G401 (cell line): ENCODE measurements around the gene ZFYVE28. TPM values are rescaled to one million over a fixed set of nuclear protein-coding genes. Genes with fewer than 3 reads are reported as not detected.

Experiments used
- DNase-seq: peaks from one replicate; pipeline ENCODE4 v3.0.0-alpha.2; 2015; ENCODE audit warnings: low spot score
- in situ Hi-C: cut with HindIII; loops from 2 replicates; pipeline ENCODE4 v1.10.0; 2016; ENCODE audit warnings: low sequenced_read_pairs, mixed read lengths
- total RNA-seq: library from RNA; depleted of rRNA; stranded (reverse); fragments of >200 nt; shearing (Covaris generic); gene quantifications from 2 replicates; pipeline ENCODE4 v1.2.3, GENCODE V29; 2014

Gene ZFYVE28
- total RNA-seq, 1 experiment from 2014 or later: 11.4 TPM

- in situ Hi-C loops: loop anchor here (10.0 kb wide), 2 partner anchors 59 to 61 kb away; partner anchors contain the start of genes HAUS3 and POLN
- peak; percentile 47 for DNase-seq
Observed at GRCh38 chr4:2303686-2304320, 114.6 kb downstream of the ZFYVE28 start.

GRCh38 chr4:2303121-2303685, 115.2 kb downstream of the ZFYVE28 start:
- in situ Hi-C loops: loop anchor here (10.0 kb wide), 2 partner anchors 58 to 62 kb away; partner anchors contain the start of genes HAUS3 and POLN
- no peak for DNase-seq

- DNase-seq: no peak
- in situ Hi-C loops: loop anchor here (10.0 kb wide), 2 partner anchors 58 to 62 kb away; partner anchors contain the start of genes HAUS3 and POLN
Observed at GRCh38 chr4:2302387-2303119, 115.9 kb downstream of the ZFYVE28 start.

- DNase-seq: peak; percentile 45
- in situ Hi-C loops: loop anchor here (10.0 kb wide), 2 partner anchors 57 to 63 kb away; partner anchors contain the start of genes HAUS3 and POLN
Observed at GRCh38 chr4:2301806-2302205, 116.6 kb downstream of the ZFYVE28 start.

- in situ Hi-C loops: loop anchor here (10.0 kb wide), 2 partner anchors 56 to 64 kb away; partner anchors contain the start of genes HAUS3 and POLN
- peak; percentile 97 for DNase-seq
Observed at GRCh38 chr4:2301225-2301642, 117.2 kb downstream of the ZFYVE28 start.

GRCh38 chr4:2300431-2301224, 117.8 kb downstream of the ZFYVE28 start:
- in situ Hi-C loops: loop anchor here (10.0 kb wide), 2 partner anchors 56 to 64 kb away; partner anchors contain the start of genes HAUS3 and POLN
- no peak for DNase-seq

- no peak for DNase-seq
- in situ Hi-C loops: loop anchor here (10.0 kb wide), 2 partner anchors 55 to 65 kb away; partner anchors contain the start of genes HAUS3 and POLN
Observed at GRCh38 chr4:2299794-2300193, 118.7 kb downstream of the ZFYVE28 start.

- peak; percentile 53 for DNase-seq
- in situ Hi-C loops: no loop called here
Observed at GRCh38 chr4:2298532-2298991, 119.9 kb downstream of the ZFYVE28 start.

GRCh38 chr4:2297606-2298531, 120.6 kb downstream of the ZFYVE28 start:
- no peak for DNase-seq
- in situ Hi-C loops: no loop called here

- in situ Hi-C loops: no loop called here
- DNase-seq: no peak
Observed at GRCh38 chr4:2296631-2297601, 121.5 kb downstream of the ZFYVE28 start.

GRCh38 chr4:2295900-2296442, 122.5 kb downstream of the ZFYVE28 start:
- no peak for DNase-seq
- in situ Hi-C loops: no loop called here

- in situ Hi-C loops: no loop called here
- no peak for DNase-seq
Observed at GRCh38 chr4:2295500-2295899, 122.9 kb downstream of the ZFYVE28 start.

- in situ Hi-C loops: no loop called here
- peak; percentile 71 for DNase-seq
Observed at GRCh38 chr4:2292646-2293108, 125.8 kb downstream of the ZFYVE28 start.

GRCh38 chr4:2291705-2292645, 126.5 kb downstream of the ZFYVE28 start:
- DNase-seq: no peak

GRCh38 chr4:2290974-2291704, 127.3 kb downstream of the ZFYVE28 start:
- in situ Hi-C loops: no loop called here
- no peak for DNase-seq

More at GRCh38 chr4:2291705-2292645, 126.5 kb downstream of the ZFYVE28 start:
- in situ Hi-C loops: no loop called here
